Left ventricle myocardium inferior (tissue), 1 donor: ENCODE data around the gene CLPSL1. TPM values are rescaled to one million over a fixed set of nuclear protein-coding genes. Genes with fewer than 3 reads are reported as not detected.

Source experiments
- DNase-seq: peaks from one replicate; pipeline ENCODE4 v3.0.0-alpha.2; 2020
- H3K27ac ChIP-seq: fragments of 200-600 bp; replicated peaks from 2 replicates; pipeline ENCODE4 v1.8.0; 2021
- H3K27me3 ChIP-seq: fragments of 200-600 bp; 2 replicates; pipeline ENCODE4 v1.8.0; 2021; ENCODE audit warnings: low read depth
- H3K36me3 ChIP-seq: fragments of 200-600 bp; 2 replicates; pipeline ENCODE4 v1.8.0; 2021
- H3K4me1 ChIP-seq: fragments of 200-600 bp; 2 replicates; pipeline ENCODE4 v1.8.0; 2021
- H3K4me3 ChIP-seq: fragments of 200-600 bp; 2 replicates; pipeline ENCODE4 v1.8.0; 2021; ENCODE audit warnings: mild to moderate bottlenecking, moderate library complexity
- H3K9me3 ChIP-seq: fragments of 200-600 bp; replicated peaks from 2 replicates; pipeline ENCODE4 v1.8.0; 2021
- intact Hi-C: fragments of 100-400 bp; cut with micrococcal nuclease; formaldehyde crosslinking; loops from one replicate; pipeline ENCODE4 v1.11.0; 2022
- total RNA-seq: library from RNA; stranded (reverse); fragmentation: NEBNext Ultra II Directional; extraction: Animal tissue kit (Norgen Biotek cat#: 25700); gene quantifications from one replicate; pipeline ENCODE4 v1.2.1, GENCODE V29; 2021
- TF ChIP-seq, protein P1 (sequence below): fragments of 200-600 bp; IDR thresholded peaks from 2 replicates; pipeline ENCODE4 v1.8.0; 2021; ENCODE audit warnings: antibody characterized with exemption, mild to moderate bottlenecking, borderline replicate concordance
- donor health status: DM: no; HTN: yes; CAD: no; lungs with severe emphysema.

CLPSL1 gene
- total RNA-seq, 1 donor from 2014 or later, result not detected

DNA sequence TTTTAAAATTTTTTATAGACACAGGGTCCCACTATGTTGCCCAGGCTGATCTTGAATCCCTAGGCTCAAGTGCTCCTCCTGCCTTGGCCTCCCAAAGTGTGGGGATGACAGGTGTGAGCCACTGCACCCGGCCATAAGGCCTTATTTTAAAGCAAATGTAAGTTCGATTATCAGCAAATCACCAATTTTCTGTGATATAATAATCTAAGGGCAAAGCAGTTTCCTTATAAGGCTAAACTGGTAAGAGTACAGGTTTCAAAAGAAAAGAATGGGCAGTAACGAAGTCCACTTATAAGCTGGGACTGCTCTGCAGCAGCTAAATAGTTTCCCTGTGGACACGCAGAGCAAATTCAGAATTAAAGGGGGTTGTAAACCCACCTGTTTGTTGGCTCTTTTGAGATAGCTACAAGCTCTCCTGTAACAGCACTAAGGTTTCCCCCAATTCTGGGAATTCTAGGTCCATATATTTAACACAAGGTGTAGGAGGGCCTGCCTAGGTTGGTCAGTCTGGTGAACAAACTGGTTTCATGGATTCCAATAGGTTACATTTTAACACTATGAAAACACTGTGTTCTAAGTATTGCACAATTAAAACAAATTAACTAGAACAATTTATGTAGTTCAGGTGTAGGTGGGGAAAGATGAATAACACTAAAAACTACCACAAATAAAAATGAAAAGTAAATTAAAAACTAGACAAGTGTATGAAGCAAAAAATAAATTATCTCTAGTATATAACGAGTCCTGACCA is 50.6 kb downstream of the CLPSL1 start:
- H3K27ac ChIP-seq, result no peak overlapping the region
- H3K4me3 ChIP-seq, result no peak overlapping the region
- intact Hi-C loops, result no loop called here
- TF ChIP-seq, protein P1, sequence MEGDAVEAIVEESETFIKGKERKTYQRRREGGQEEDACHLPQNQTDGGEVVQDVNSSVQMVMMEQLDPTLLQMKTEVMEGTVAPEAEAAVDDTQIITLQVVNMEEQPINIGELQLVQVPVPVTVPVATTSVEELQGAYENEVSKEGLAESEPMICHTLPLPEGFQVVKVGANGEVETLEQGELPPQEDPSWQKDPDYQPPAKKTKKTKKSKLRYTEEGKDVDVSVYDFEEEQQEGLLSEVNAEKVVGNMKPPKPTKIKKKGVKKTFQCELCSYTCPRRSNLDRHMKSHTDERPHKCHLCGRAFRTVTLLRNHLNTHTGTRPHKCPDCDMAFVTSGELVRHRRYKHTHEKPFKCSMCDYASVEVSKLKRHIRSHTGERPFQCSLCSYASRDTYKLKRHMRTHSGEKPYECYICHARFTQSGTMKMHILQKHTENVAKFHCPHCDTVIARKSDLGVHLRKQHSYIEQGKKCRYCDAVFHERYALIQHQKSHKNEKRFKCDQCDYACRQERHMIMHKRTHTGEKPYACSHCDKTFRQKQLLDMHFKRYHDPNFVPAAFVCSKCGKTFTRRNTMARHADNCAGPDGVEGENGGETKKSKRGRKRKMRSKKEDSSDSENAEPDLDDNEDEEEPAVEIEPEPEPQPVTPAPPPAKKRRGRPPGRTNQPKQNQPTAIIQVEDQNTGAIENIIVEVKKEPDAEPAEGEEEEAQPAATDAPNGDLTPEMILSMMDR, result no peak
- no peaks in the 10 kb centered on the region for H3K4me1 ChIP-seq
- H3K36me3 ChIP-seq, result peaks cover 20% of the 10 kb centered on the region
- H3K27me3 ChIP-seq, result no peaks in the 10 kb centered on the region
- no peak for DNase-seq
- no peaks in the 10 kb centered on the region for H3K9me3 ChIP-seq

DNA sequence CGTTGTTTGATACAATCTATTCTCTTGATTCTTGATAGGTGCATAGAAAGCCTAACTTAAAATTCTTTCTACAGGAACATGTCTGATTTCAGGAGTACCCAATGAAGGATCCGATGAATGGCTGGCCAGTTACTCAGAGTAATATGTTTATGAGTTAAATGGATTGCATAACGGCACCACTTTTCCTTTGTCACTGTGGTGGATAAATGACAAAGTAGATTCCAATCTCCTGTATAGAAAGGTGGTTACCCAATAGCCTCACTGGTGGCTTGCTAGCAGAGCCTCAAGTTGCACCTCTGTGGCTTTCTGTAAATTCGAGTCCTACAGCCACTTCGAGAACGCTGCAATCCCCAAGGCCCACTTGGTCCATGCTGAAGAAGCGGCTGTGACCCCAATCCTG is 52.7 kb downstream of the CLPSL1 start:
- Histone ChIP-seq H3K4me3 (no peak overlapping the region), H3K36me3 (peaks cover 35% of the 10 kb centered on the region), H3K27ac (no peak overlapping the region), H3K27me3 (no peaks in the 10 kb centered on the region), H3K4me1 (no peaks in the 10 kb centered on the region), H3K9me3 (no peaks in the 10 kb centered on the region)
- DNase-seq, result no peak
- TF ChIP-seq, protein P1, result no peak
- intact Hi-C loops, result no loop called here

Other genes starting within 250 kb of the CLPSL1 start
- 101 TPM for gene FKBP5, start 92.1 kb upstream of the CLPSL1 start, total RNA-seq
- gene ARMC12, start 44.0 kb upstream of the CLPSL1 start, total RNA-seq, result not detected
- not detected for gene CLPSL2, start 4.4 kb upstream of the CLPSL1 start, total RNA-seq
- not detected for gene CLPS, start 16.3 kb downstream of the CLPSL1 start, total RNA-seq
- not detected for gene LHFPL5, start 24.3 kb downstream of the CLPSL1 start, total RNA-seq
- 18.4 TPM for gene SRPK1, start 140.1 kb downstream of the CLPSL1 start, total RNA-seq
- not detected for gene SLC26A8, start 243.6 kb downstream of the CLPSL1 start, total RNA-seq
- gene MAPK14, start 246.8 kb downstream of the CLPSL1 start, total RNA-seq, result 24.5 TPM